Activated naive CD4-positive, alpha-beta T cell treated with anti-CD3 and anti-CD28 coated beads for 36 hours (primary cell): ENCODE results near the gene DCST1. TPM values are rescaled to one million over a fixed set of nuclear protein-coding genes. Genes with fewer than 3 reads are reported as not detected.

Experiments
- CTCF ChIA-PET: fragments of 350-600 bp; sonication (Branson Sonifier 250); formaldehyde crosslinking; loops from one replicate; lab custom pipeline; 2021; ENCODE audit warnings: antibody characterized with exemption; lab: Charles Lee
- DNase-seq: peaks from one replicate; pipeline ENCODE4 v3.0.0-alpha.2; 2020
- H3K27ac Mint-ChIP-seq: one replicate; pipeline ENCODE4 v1.8.0; 2021; ENCODE audit warnings: mild to moderate bottlenecking, mixed read lengths
- H3K27me3 Mint-ChIP-seq: one replicate; pipeline ENCODE4 v1.8.0; 2021; ENCODE audit warnings: low read depth, mixed read lengths
- H3K36me3 Mint-ChIP-seq: one replicate; pipeline ENCODE4 v1.8.0; 2021; ENCODE audit warnings: low read depth, mixed read lengths
- H3K4me1 Mint-ChIP-seq: one replicate; pipeline ENCODE4 v1.8.0; 2021; ENCODE audit warnings: low read depth, mixed read lengths
- H3K4me3 Mint-ChIP-seq: one replicate; pipeline ENCODE4 v1.8.0; 2021; ENCODE audit warnings: mild to moderate bottlenecking, moderate library complexity, mixed read lengths
- H3K9me3 Mint-ChIP-seq: one replicate; pipeline ENCODE4 v1.8.0; 2021; ENCODE audit warnings: mixed read lengths
- intact Hi-C: fragments of 100-400 bp; cut with micrococcal nuclease; formaldehyde crosslinking; loops from one replicate; pipeline ENCODE4 v1.15.1; 2023
- total RNA-seq, 2 experiments: library from RNA; stranded (reverse); gene quantifications; one replicate each; pipeline ENCODE4 v1.2.3, GENCODE V29; 2021

Gene DCST1
- total RNA-seq, 2 experiments from 2014 or later = not detected

- Mint-ChIP-seq H3K4me3 (no peak overlapping the region), H3K27ac (no peak overlapping the region), H3K9me3 (no peaks in the 10 kb centered on the region), H3K27me3 (no peaks in the 10 kb centered on the region), H3K4me1 (peaks cover 15% of the 10 kb centered on the region), H3K36me3 (no peaks in the 10 kb centered on the region)
- CTCF ChIA-PET = interaction anchor here (0.7 to 3.3 kb wide), 3 partner anchors 9 to 21 kb away, joined by 3 to 18 read pairs (median 10); partner anchors contain the start of gene EFNA4
- no peak for DNase-seq
- intact Hi-C loops = no loop called here
Measured at GRCh38 chr1:155073377-155074242, 40.0 kb downstream of the DCST1 start.

GRCh38 chr1:155075535-155075934 lies 41.9 kb downstream of the DCST1 start:
- CTCF ChIA-PET = interaction anchor here (0.8 to 3.3 kb wide), 7 partner anchors 10 to 31 kb away, joined by 3 to 18 read pairs (median 10); partner anchors contain the start of genes ADAM15 and EFNA4
- H3K4me3 Mint-ChIP-seq = no peak overlapping the region
- no peaks in the 10 kb centered on the region for H3K36me3 Mint-ChIP-seq
- H3K9me3 Mint-ChIP-seq = no peaks in the 10 kb centered on the region
- intact Hi-C loops = no loop called here
- no peak for DNase-seq
- peaks cover 24% of the 10 kb centered on the region for H3K4me1 Mint-ChIP-seq
- no peak overlapping the region for H3K27ac Mint-ChIP-seq
- peaks cover 10% of the 10 kb centered on the region for H3K27me3 Mint-ChIP-seq

GRCh38 chr1:155076371-155076770 lies 42.7 kb downstream of the DCST1 start:
- intact Hi-C loops = no loop called here
- H3K36me3 Mint-ChIP-seq = no peaks in the 10 kb centered on the region
- CTCF ChIA-PET = interaction anchor here (1.3 to 3.3 kb wide), 6 partner anchors 9 to 26 kb away, joined by 4 to 18 read pairs (median 10); partner anchors contain the start of genes ADAM15 and EFNA4
- H3K9me3 Mint-ChIP-seq = no peaks in the 10 kb centered on the region
- no peak overlapping the region for H3K27ac Mint-ChIP-seq
- H3K4me1 Mint-ChIP-seq = peaks cover 23% of the 10 kb centered on the region
- no peak for DNase-seq
- H3K4me3 Mint-ChIP-seq = no peak overlapping the region
- peaks cover 15% of the 10 kb centered on the region for H3K27me3 Mint-ChIP-seq

- CTCF ChIA-PET = interaction anchor here (0.6 to 3.3 kb wide), 4 partner anchors 8 to 251 kb away, joined by 4 to 18 read pairs (median 10); no protein-coding TSS in a partner anchor
- no peaks in the 10 kb centered on the region for H3K9me3 Mint-ChIP-seq
- peaks cover 26% of the 10 kb centered on the region for H3K4me1 Mint-ChIP-seq
- no peaks in the 10 kb centered on the region for H3K36me3 Mint-ChIP-seq
- intact Hi-C loops = no loop called here
- H3K27ac Mint-ChIP-seq = no peak overlapping the region
- no peak for DNase-seq
- H3K27me3 Mint-ChIP-seq = peaks cover 22% of the 10 kb centered on the region
- no peak overlapping the region for H3K4me3 Mint-ChIP-seq
Measured at GRCh38 chr1:155077346-155077745, 43.7 kb downstream of the DCST1 start.

GRCh38 chr1:155077758-155078445 lies 44.3 kb downstream of the DCST1 start:
- H3K27me3 Mint-ChIP-seq = peaks cover 26% of the 10 kb centered on the region
- peaks cover 30% of the 10 kb centered on the region for H3K4me1 Mint-ChIP-seq
- CTCF ChIA-PET = interaction anchor here (1.3 to 3.3 kb wide), 2 partner anchors 17 to 24 kb away, joined by 3 to 15 read pairs; no protein-coding TSS in a partner anchor
- no peak for DNase-seq
- no peaks in the 10 kb centered on the region for H3K36me3 Mint-ChIP-seq
- no peak overlapping the region for H3K4me3 Mint-ChIP-seq
- intact Hi-C loops = no loop called here
- no peaks in the 10 kb centered on the region for H3K9me3 Mint-ChIP-seq
- no peak overlapping the region for H3K27ac Mint-ChIP-seq

- Mint-ChIP-seq H3K27ac (no peak within 1 kb of the TSS), H3K4me3 (peak within 1 kb of the TSS; percentile 56), H3K9me3 (no peaks in the 10 kb centered on the region), H3K36me3 (no peaks in the 10 kb centered on the region), H3K4me1 (peaks cover 32% of the 10 kb centered on the region), H3K27me3 (peaks cover 33% of the 10 kb centered on the region)
- peak; percentile 63 for DNase-seq
- CTCF ChIA-PET = interaction anchor here (1.3 kb wide), 1 partner anchor 24 kb away, joined by 3 read pairs; no protein-coding TSS in a partner anchor
- intact Hi-C loops = no loop called here
Measured at GRCh38 chr1:155078469-155079209, 45.0 kb downstream of the DCST1 start, which contains the start of gene EFNA3. Gene EFNA3 (plus strand): TSS chr1:155078837. CDS start chr1:155078942, 105 bp downstream.

- Mint-ChIP-seq H3K9me3 (no peaks in the 10 kb centered on the region), H3K27ac (no peak overlapping the region), H3K36me3 (no peaks in the 10 kb centered on the region), H3K27me3 (peaks cover 38% of the 10 kb centered on the region), H3K4me1 (peaks cover 33% of the 10 kb centered on the region), H3K4me3 (peak overlapping the region; percentile 56)
- CTCF ChIA-PET = interaction anchor here (0.9 kb wide), 1 partner anchor 18 kb away, joined by 3 read pairs; no protein-coding TSS in a partner anchor
- DNase-seq = no peak
- intact Hi-C loops = no loop called here
Measured at GRCh38 chr1:155079210-155079486, 45.5 kb downstream of the DCST1 start.

- no peak overlapping the region for H3K27ac Mint-ChIP-seq
- peak overlapping the region; percentile 56 for H3K4me3 Mint-ChIP-seq
- H3K4me1 Mint-ChIP-seq = peaks cover 39% of the 10 kb centered on the region
- H3K9me3 Mint-ChIP-seq = no peaks in the 10 kb centered on the region
- DNase-seq = no peak
- no peaks in the 10 kb centered on the region for H3K36me3 Mint-ChIP-seq
- CTCF ChIA-PET = interaction anchor here (0.6 to 1.9 kb wide), 4 partner anchors 15 to 108 kb away, joined by 3 to 4 read pairs (median 4); no protein-coding TSS in a partner anchor
- intact Hi-C loops = loop anchor here (5.0 kb wide), 1 partner anchor 287 kb away; no protein-coding TSS in a partner anchor
- peaks cover 42% of the 10 kb centered on the region for H3K27me3 Mint-ChIP-seq
Measured at GRCh38 chr1:155079487-155080311, 46.1 kb downstream of the DCST1 start.

- Mint-ChIP-seq H3K9me3 (no peaks in the 10 kb centered on the region), H3K4me1 (peaks cover 41% of the 10 kb centered on the region), H3K27me3 (peaks cover 42% of the 10 kb centered on the region), H3K36me3 (no peaks in the 10 kb centered on the region), H3K4me3 (peak overlapping the region; percentile 15), H3K27ac (no peak overlapping the region)
- intact Hi-C loops = loop anchor here (5.0 kb wide), 1 partner anchor 288 kb away; no protein-coding TSS in a partner anchor
- peak; percentile 43 for DNase-seq
- CTCF ChIA-PET = interaction anchor here (0.6 to 1.9 kb wide), 6 partner anchors 11 to 109 kb away, joined by 3 to 4 read pairs (median 4); partner anchors contain the start of gene EFNA4
Measured at GRCh38 chr1:155080312-155081228, 46.9 kb downstream of the DCST1 start.
